Stimulated activated naive CD8-positive, alpha-beta T cell treated with anti-CD3 and anti-CD28 coated beads, Interleukin-15, amount 100 ng/mL, for 72 hours (primary cell): ENCODE data around the gene TFAM.

Experiments used
- ATAC-seq: fragments of 150-1000 bp; cut with Tn5 transposase; 2 replicates; pipeline ENCODE4 v1.10.0; 2021; ENCODE audit warnings: mild to moderate bottlenecking, moderate library complexity
- DNase-seq, 2 donors: peaks; one replicate each; pipeline ENCODE4 v3.0.0; 2021 to 2022
- H3K27ac Mint-ChIP-seq, 2 donors: one replicate each; pipeline ENCODE4 v1.8.0; 2022; ENCODE audit warnings: mild to moderate bottlenecking in 2 of 2, mixed read lengths in 2 of 2, moderate library complexity in 2 of 2
- H3K27me3 Mint-ChIP-seq: one replicate; pipeline ENCODE4 v1.8.0; 2022; ENCODE audit warnings: mixed read lengths
- H3K4me1 Mint-ChIP-seq: one replicate; pipeline ENCODE4 v1.8.0; 2022; ENCODE audit warnings: mild to moderate bottlenecking, mixed read lengths
- H3K4me3 Mint-ChIP-seq, 2 donors: one replicate each; pipeline ENCODE4 v1.8.0; 2022; ENCODE audit warnings: mild to moderate bottlenecking in 2 of 2, mixed read lengths in 2 of 2, moderate library complexity in 1 of 2
- H3K9me3 Mint-ChIP-seq, 2 donors: one replicate each; pipeline ENCODE4 v1.8.0; 2022; ENCODE audit warnings: mixed read lengths in 2 of 2

TFAM gene

GRCh38 chr10:58438986-58439385 is 53.8 kb downstream of the TFAM start:
- DNase-seq: no peak
- Mint-ChIP-seq H3K27me3 (no peaks in the 10 kb centered on the region), H3K27ac (no peak overlapping the region), H3K9me3 (peaks cover 10 to 12% of the 10 kb centered on the region in 2 donors), H3K4me1 (peaks cover 13% of the 10 kb centered on the region), H3K4me3 (no peak overlapping the region)
- no peak for ATAC-seq

GRCh38 chr10:58439632-58440364 is 54.6 kb downstream of the TFAM start:
- H3K4me3 Mint-ChIP-seq: no peak overlapping the region
- no peak for ATAC-seq
- peaks cover 10 to 12% of the 10 kb centered on the region in 2 donors for H3K9me3 Mint-ChIP-seq
- H3K27ac Mint-ChIP-seq: no peak overlapping the region
- DNase-seq: no peak
- peaks cover 13% of the 10 kb centered on the region for H3K4me1 Mint-ChIP-seq
- H3K27me3 Mint-ChIP-seq: no peaks in the 10 kb centered on the region

GRCh38 chr10:58440484-58440883 is 55.3 kb downstream of the TFAM start:
- peaks cover 8% of the 10 kb centered on the region for H3K4me1 Mint-ChIP-seq
- no peaks in the 10 kb centered on the region for H3K27me3 Mint-ChIP-seq
- no peak overlapping the region for H3K4me3 Mint-ChIP-seq
- DNase-seq: no peak
- ATAC-seq: no peak
- H3K9me3 Mint-ChIP-seq: peaks cover 10 to 12% of the 10 kb centered on the region in 2 donors
- no peak overlapping the region for H3K27ac Mint-ChIP-seq

- Mint-ChIP-seq H3K4me3 (no peak overlapping the region), H3K27me3 (peaks cover 7% of the 10 kb centered on the region), H3K4me1 (no peaks in the 10 kb centered on the region), H3K27ac (no peak overlapping the region), H3K9me3 (peaks cover 10 to 17% of the 10 kb centered on the region in 2 donors)
- no peak for DNase-seq
- no peak for ATAC-seq
Observed at GRCh38 chr10:58444321-58444720, 59.1 kb downstream of the TFAM start.

GRCh38 chr10:58444876-58445275 is 59.7 kb downstream of the TFAM start:
- H3K27me3 Mint-ChIP-seq: peaks cover 7% of the 10 kb centered on the region
- no peak for DNase-seq
- no peak overlapping the region for H3K4me3 Mint-ChIP-seq
- no peaks in the 10 kb centered on the region for H3K4me1 Mint-ChIP-seq
- ATAC-seq: no peak
- H3K27ac Mint-ChIP-seq: no peak overlapping the region
- peaks cover 7 to 15% of the 10 kb centered on the region in 2 donors for H3K9me3 Mint-ChIP-seq

- Mint-ChIP-seq H3K27me3 (peaks cover 14% of the 10 kb centered on the region), H3K4me3 (no peak overlapping the region), H3K9me3 (peaks cover 0 to 6% of the 10 kb centered on the region in 2 donors), H3K4me1 (no peaks in the 10 kb centered on the region), H3K27ac (no peak overlapping the region)
- ATAC-seq: peak; percentile 49
- DNase-seq: no peak
Observed at GRCh38 chr10:58448121-58448935, 63.1 kb downstream of the TFAM start.
